Measurements from ENCODE around the gene OLIG2. TPM values are rescaled to one million over a fixed set of nuclear protein-coding genes. Genes with fewer than 3 reads are reported as not detected.

The OLIG2 gene
- total and polyA plus RNA-seq, 2 experiments from 2014 or later: 0.15 to 1.4 TPM

DNA sequence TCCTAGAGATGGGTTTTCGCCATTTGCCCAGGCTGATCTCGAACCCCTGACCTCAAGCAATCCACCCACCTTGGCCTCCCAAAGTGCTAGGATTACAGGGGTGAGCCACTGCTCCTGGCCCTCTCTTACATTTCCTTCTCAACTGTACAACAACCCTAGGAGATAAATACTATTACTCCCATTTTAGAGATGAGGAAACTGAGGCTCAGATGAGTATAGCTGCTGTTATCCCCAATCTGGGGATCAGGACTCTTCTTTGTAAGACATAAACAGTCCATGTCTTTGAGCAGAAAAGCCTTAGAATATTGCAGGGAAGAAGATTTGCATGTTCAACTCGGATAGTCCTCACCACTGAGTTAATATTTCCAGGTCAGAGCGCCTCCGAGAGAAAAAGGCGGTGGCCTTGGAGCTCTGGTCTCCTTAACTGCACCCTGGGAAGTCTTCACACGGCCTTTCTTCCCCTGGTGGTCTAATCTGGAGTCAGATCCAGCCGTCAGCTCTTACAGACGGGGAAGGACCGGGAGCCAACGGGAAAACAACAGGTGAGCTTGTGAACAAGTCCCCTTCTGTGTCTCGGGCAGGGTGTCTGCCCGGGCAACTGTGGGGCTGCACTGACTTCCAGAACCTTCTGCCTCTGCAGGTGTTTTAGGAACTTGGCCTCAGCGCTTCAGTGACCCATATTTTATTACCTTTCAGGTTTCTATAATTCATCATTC is 38.3 kb downstream of the OLIG2 start:
- Mint-ChIP-seq H3K9me3 (peaks cover 6% of the 10 kb centered on the region), H3K4me1 (peaks cover 20% of the 10 kb centered on the region), H3K27me3 (ENCODE audit: insufficient read depth, low read depth, poor library complexity) (peaks cover 23% of the 10 kb centered on the region), H3K4me3 (peak overlapping the region; percentile 31; the same call in 1 of the 3 replicates), H3K27ac (no peak overlapping the region), H3K36me3 (ENCODE audit: low read depth) (peaks cover 1% of the 10 kb centered on the region)
- H3K4me3 ChIP-seq: peak overlapping the region; percentile 19; the same call in 1 of the 2 replicates
- peak overlapping the region; percentile 84 for H2AFZ ChIP-seq
- H3K27me3 ChIP-seq (ENCODE audit: insufficient read depth): peaks cover 60% of the 10 kb centered on the region
- TF ChIP-seq, protein P1, sequence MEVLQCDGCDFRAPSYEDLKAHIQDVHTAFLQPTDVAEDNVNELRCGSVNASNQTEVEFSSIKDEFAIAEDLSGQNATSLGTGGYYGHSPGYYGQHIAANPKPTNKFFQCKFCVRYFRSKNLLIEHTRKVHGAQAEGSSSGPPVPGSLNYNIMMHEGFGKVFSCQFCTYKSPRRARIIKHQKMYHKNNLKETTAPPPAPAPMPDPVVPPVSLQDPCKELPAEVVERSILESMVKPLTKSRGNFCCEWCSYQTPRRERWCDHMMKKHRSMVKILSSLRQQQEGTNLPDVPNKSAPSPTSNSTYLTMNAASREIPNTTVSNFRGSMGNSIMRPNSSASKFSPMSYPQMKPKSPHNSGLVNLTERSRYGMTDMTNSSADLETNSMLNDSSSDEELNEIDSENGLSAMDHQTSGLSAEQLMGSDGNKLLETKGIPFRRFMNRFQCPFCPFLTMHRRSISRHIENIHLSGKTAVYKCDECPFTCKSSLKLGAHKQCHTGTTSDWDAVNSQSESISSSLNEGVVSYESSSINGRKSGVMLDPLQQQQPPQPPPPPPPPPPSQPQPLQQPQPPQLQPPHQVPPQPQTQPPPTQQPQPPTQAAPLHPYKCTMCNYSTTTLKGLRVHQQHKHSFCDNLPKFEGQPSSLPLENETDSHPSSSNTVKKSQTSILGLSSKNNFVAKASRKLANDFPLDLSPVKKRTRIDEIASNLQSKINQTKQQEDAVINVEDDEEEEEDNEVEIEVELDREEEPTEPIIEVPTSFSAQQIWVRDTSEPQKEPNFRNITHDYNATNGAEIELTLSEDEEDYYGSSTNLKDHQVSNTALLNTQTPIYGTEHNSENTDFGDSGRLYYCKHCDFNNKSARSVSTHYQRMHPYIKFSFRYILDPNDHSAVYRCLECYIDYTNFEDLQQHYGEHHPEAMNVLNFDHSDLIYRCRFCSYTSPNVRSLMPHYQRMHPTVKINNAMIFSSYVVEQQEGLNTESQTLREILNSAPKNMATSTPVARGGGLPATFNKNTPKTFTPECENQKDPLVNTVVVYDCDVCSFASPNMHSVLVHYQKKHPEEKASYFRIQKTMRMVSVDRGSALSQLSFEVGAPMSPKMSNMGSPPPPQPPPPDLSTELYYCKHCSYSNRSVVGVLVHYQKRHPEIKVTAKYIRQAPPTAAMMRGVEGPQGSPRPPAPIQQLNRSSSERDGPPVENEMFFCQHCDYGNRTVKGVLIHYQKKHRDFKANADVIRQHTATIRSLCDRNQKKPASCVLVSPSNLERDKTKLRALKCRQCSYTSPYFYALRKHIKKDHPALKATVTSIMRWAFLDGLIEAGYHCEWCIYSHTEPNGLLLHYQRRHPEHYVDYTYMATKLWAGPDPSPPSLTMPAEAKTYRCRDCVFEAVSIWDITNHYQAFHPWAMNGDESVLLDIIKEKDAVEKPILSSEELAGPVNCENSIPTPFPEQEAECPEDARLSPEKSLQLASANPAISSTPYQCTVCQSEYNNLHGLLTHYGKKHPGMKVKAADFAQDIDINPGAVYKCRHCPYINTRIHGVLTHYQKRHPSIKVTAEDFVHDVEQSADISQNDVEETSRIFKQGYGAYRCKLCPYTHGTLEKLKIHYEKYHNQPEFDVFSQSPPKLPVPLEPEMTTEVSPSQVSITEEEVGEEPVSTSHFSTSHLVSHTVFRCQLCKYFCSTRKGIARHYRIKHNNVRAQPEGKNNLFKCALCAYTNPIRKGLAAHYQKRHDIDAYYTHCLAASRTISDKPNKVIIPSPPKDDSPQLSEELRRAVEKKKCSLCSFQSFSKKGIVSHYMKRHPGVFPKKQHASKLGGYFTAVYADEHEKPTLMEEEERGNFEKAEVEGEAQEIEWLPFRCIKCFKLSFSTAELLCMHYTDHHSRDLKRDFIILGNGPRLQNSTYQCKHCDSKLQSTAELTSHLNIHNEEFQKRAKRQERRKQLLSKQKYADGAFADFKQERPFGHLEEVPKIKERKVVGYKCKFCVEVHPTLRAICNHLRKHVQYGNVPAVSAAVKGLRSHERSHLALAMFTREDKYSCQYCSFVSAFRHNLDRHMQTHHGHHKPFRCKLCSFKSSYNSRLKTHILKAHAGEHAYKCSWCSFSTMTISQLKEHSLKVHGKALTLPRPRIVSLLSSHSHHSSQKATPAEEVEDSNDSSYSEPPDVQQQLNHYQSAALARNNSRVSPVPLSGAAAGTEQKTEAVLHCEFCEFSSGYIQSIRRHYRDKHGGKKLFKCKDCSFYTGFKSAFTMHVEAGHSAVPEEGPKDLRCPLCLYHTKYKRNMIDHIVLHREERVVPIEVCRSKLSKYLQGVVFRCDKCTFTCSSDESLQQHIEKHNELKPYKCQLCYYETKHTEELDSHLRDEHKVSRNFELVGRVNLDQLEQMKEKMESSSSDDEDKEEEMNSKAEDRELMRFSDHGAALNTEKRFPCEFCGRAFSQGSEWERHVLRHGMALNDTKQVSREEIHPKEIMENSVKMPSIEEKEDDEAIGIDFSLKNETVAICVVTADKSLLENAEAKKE (CRISPR knock-in tag; IDR thresholded peaks at IDR 0.05): no peak
- TF ChIP-seq, protein P2, sequence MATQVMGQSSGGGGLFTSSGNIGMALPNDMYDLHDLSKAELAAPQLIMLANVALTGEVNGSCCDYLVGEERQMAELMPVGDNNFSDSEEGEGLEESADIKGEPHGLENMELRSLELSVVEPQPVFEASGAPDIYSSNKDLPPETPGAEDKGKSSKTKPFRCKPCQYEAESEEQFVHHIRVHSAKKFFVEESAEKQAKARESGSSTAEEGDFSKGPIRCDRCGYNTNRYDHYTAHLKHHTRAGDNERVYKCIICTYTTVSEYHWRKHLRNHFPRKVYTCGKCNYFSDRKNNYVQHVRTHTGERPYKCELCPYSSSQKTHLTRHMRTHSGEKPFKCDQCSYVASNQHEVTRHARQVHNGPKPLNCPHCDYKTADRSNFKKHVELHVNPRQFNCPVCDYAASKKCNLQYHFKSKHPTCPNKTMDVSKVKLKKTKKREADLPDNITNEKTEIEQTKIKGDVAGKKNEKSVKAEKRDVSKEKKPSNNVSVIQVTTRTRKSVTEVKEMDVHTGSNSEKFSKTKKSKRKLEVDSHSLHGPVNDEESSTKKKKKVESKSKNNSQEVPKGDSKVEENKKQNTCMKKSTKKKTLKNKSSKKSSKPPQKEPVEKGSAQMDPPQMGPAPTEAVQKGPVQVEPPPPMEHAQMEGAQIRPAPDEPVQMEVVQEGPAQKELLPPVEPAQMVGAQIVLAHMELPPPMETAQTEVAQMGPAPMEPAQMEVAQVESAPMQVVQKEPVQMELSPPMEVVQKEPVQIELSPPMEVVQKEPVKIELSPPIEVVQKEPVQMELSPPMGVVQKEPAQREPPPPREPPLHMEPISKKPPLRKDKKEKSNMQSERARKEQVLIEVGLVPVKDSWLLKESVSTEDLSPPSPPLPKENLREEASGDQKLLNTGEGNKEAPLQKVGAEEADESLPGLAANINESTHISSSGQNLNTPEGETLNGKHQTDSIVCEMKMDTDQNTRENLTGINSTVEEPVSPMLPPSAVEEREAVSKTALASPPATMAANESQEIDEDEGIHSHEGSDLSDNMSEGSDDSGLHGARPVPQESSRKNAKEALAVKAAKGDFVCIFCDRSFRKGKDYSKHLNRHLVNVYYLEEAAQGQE (IDR thresholded peaks at IDR 0.05; ENCODE audit: unreplicated experiment): no peak
- TF ChIP-seq NANOG (IDR thresholded peaks at IDR 0.05; ENCODE audit: borderline replicate concordance): no peak
- TF ChIP-seq CTCF (conservative IDR thresholded peaks at IDR 0.05; ENCODE audit: low read depth in 2 of 2): no peak; a peak in 1 of 4 replicates
- TF ChIP-seq ZNF114 (CRISPR knock-in tag; IDR thresholded peaks at IDR 0.05): no peak
- TF ChIP-seq EZH2phosphoT487 (IDR thresholded peaks at IDR 0.05; ENCODE audit: unreplicated experiment): no peak
- TF ChIP-seq POLR2AphosphoS5 (IDR thresholded peaks at IDR 0.05; ENCODE audit: low read depth): no peak
- TF ChIP-seq ETS1 (IDR thresholded peaks at IDR 0.05): no peak
- no peak for TF ChIP-seq CREB1 (CRISPR knock-in tag; IDR thresholded peaks at IDR 0.05; ENCODE audit: low read depth)
- TF ChIP-seq EZH2 (IDR thresholded peaks at IDR 0.05; ENCODE audit: low read depth, unreplicated experiment): no peak
- H3K79me2 ChIP-seq (replicated peaks; ENCODE audit: insufficient read depth): no peaks in the 10 kb centered on the region
- H4K20me1 ChIP-seq (replicated peaks; ENCODE audit: insufficient read depth): no peaks in the 10 kb centered on the region; the same call in 1 of the 2 replicates
- H3K4me1 ChIP-seq (ENCODE audit: insufficient read depth): 0 out of 2 replicates have a peak, but pooled peaks cover 14% of the 10 kb centered on the region
- peak; percentile 69 for DNase-seq (ENCODE audit: low spot score)
- peak overlapping the region; percentile 56 for H3K4me2 ChIP-seq
- H3K27ac ChIP-seq (ENCODE audit: low read depth): no peak overlapping the region
- ATAC-seq: peak; percentile 85
- 0 out of 2 replicates have a peak, but pooled peaks cover 6% of the 10 kb centered on the region for H3F3A ChIP-seq (replicated peaks; ENCODE audit: low read depth)
- H3K9me2 ChIP-seq (ENCODE audit: insufficient read depth): no peaks in the 10 kb centered on the region
- H3K36me3 ChIP-seq (ENCODE audit: insufficient read depth): no peaks in the 10 kb centered on the region
